ENCODE results near the gene ZNF653. TPM values are rescaled to one million over a fixed set of nuclear protein-coding genes. Genes with fewer than 3 reads are reported as not detected.

The ZNF653 gene
- total and polyA plus RNA-seq, 11 donors, result 2.4 to 8.9 (median 3.9) TPM

GRCh38 chr19:11445141-11445540 is 60.5 kb downstream of the ZNF653 start:
- WGBS, 4 donors, result 82 to 93% (median 90%) methylated on average over 7 to 13 of the region's 13 CpGs
- intact Hi-C loops (cut with DNase I), result loop anchor here in 6 of 10 donors (5.0 to 10.0 kb wide), 4 partner anchors 60 to 153 kb away; partner anchors contain the start of genes TSPAN16 (in 3 of the 6) and EPOR (in 2 of the 6)
- DNase-seq, result no peak

GRCh38 chr19:11444059-11444458 is 61.6 kb downstream of the ZNF653 start:
- Histone ChIP-seq H3K27ac (peak overlapping the region in 5 of 12 donors; percentile 23 to 44 (median 38)), H3K4me3 (no peak overlapping the region), H3K4me1 (peaks cover 0 to 5% (median 0%) of the 10 kb centered on the region in 12 donors), H3K27me3 (no peaks in the 10 kb centered on the region), H3K9me3 (no peaks in the 10 kb centered on the region), H3K36me3 (peaks cover 0 to 99% (median 86%) of the 10 kb centered on the region in 9 donors)
- intact Hi-C loops (cut with DNase I), result loop anchor here in 5 of 10 donors (5.0 to 10.0 kb wide), 3 partner anchors 59 to 149 kb away; partner anchors contain the start of genes TSPAN16 (in 3 of the 5) and EPOR (in 1 of the 5)
- DNase-seq, result no peak
- TF ChIP-seq CTCF (IDR thresholded peaks at IDR 0.05), result no peak
- no peak for TF ChIP-seq POLR2A (IDR thresholded peaks at IDR 0.05)
- no peak for ATAC-seq
- 69 to 77% (median 74%) methylated on average over 5 of the region's 5 CpGs for WGBS, 4 donors

More at GRCh38 chr19:11445141-11445540, 60.5 kb downstream of the ZNF653 start:
- Histone ChIP-seq H3K9me3 (no peaks in the 10 kb centered on the region), H3K36me3 (peaks cover 0 to 99% (median 90%) of the 10 kb centered on the region in 9 donors), H3K4me1 (peaks cover 0 to 5% (median 0%) of the 10 kb centered on the region in 12 donors), H3K27me3 (no peaks in the 10 kb centered on the region), H3K27ac (peak overlapping the region in 1 of 12 donors; percentile 23), H3K4me3 (no peak overlapping the region)
- no peak for TF ChIP-seq CTCF (IDR thresholded peaks at IDR 0.05)
- TF ChIP-seq POLR2A (IDR thresholded peaks at IDR 0.05), result no peak
- ATAC-seq, result no peak

- intact Hi-C loops (cut with DNase I), result loop anchor here in 5 of 10 donors (5.0 to 10.0 kb wide), 5 partner anchors 47 to 303 kb away; partner anchors contain the start of genes EPOR (in 2 of the 5), ELAVL3 (in 1 of the 5) and TSPAN16 (in 1 of the 5)
- H3K27ac ChIP-seq, result no peak overlapping the region
- 87 to 96% (median 90%) methylated on average over 9 of the region's 9 CpGs for WGBS, 4 donors
- no peak for TF ChIP-seq CTCF (IDR thresholded peaks at IDR 0.05)
- TF ChIP-seq POLR2A (IDR thresholded peaks at IDR 0.05), result no peak
- ATAC-seq (no peak), DNase-seq (no peak)
- H3K27me3 ChIP-seq, result no peaks in the 10 kb centered on the region
- H3K4me3 ChIP-seq, result no peak overlapping the region
- peaks cover 0 to 67% (median 57%) of the 10 kb centered on the region in 9 donors for H3K36me3 ChIP-seq
- H3K4me1 ChIP-seq, result peaks cover 0 to 22% (median 17%) of the 10 kb centered on the region in 12 donors
- no peaks in the 10 kb centered on the region for H3K9me3 ChIP-seq
These were observed 67.7 kb downstream of the ZNF653 start for GRCh38 chr19:11437955-11438354.

GRCh38 chr19:11435833-11436313 is 69.8 kb downstream of the ZNF653 start:
- Histone ChIP-seq H3K36me3 (peaks cover 0 to 46% (median 36%) of the 10 kb centered on the region in 9 donors), H3K27me3 (no peaks in the 10 kb centered on the region), H3K4me1 (peaks cover 0 to 22% (median 17%) of the 10 kb centered on the region in 12 donors), H3K4me3 (peak overlapping the region; percentile 64 to 90 (median 80)), H3K27ac (peak overlapping the region in 11 of 12 donors; percentile 53 to 86 (median 78)), H3K9me3 (no peaks in the 10 kb centered on the region)
- WGBS, 4 donors, result 3 to 12% (median 4%) methylated on average over 12 to 21 of the region's 21 CpGs
- no peak for DNase-seq
- no peak for TF ChIP-seq CTCF (IDR thresholded peaks at IDR 0.05)
- TF ChIP-seq POLR2A (IDR thresholded peaks at IDR 0.05), result no peak
- no peak for ATAC-seq
- intact Hi-C loops (cut with DNase I), result loop anchor here in 6 of 10 donors (1.0 to 10.0 kb wide), 8 partner anchors 49 to 301 kb away; partner anchors contain the start of genes SWSAP1 (in 3 of the 6), EPOR (in 2 of the 6), CCDC159 (in 1 of the 6) and ELAVL3 (in 1 of the 6)

All from heart left ventricle (tissue), 16 donors.